ACHN (cell line): ENCODE results near the gene JAKMIP1.
A peak's percentile ranks its signal among the peaks of the same experiment; 100 is the strongest.
"Not testable (repeated sequence)": the region's sequence is repeated elsewhere in the genome, so short reads cannot be mapped to it uniquely, and the experiment has no call there.

Source experiments
- DNase-seq: peaks from one replicate; pipeline ENCODE4 v3.0.0-alpha.2; 2015
- in situ Hi-C: cut with HindIII; loops from 2 replicates; pipeline ENCODE4 v1.10.0; 2017; ENCODE audit warnings: low sequenced_read_pairs, low pct_ligation_motif_present, low pct_unique_long_range_greater_than_20kb

JAKMIP1 gene

GRCh38 chr4:6018331-6018730, 182.0 kb downstream of the JAKMIP1 start, which contains the start of gene C4orf50:
Gene C4orf50 (minus strand): TSS chr4:6018431.
- DNase-seq: no peak
- in situ Hi-C loops: no loop called here

GRCh38 chr4:6017800-6018199, 182.5 kb downstream of the JAKMIP1 start:
- in situ Hi-C loops: no loop called here
- no peak for DNase-seq

- no peak for DNase-seq
- in situ Hi-C loops: no loop called here
Observed at GRCh38 chr4:6017030-6017429, 183.3 kb downstream of the JAKMIP1 start.

- DNase-seq: no peak
- in situ Hi-C loops: no loop called here
Observed at GRCh38 chr4:6013564-6013963, 186.8 kb downstream of the JAKMIP1 start.

- no peak for DNase-seq
- in situ Hi-C loops: no loop called here
Observed at GRCh38 chr4:6012200-6012599, 188.1 kb downstream of the JAKMIP1 start.

DNA sequence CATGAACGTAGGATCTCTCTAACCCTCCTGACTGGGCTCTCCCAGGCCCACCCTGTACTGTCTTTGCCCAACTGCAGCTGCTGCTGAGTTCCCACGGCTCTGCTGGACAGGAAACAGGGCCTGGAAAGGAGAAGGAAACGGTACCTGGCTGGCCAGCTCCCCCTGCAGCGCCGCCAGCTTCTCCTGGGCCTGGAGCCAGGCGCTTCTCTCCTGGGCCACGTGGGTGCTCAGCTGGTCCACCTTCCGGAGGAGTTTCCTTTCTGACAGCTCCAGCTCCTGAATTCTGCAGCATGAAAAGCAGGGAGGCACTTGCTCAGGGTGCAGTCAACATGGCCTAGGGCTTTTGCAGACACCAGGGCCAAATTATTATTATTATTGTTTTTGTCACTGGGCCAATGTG, 188.7 kb downstream of the JAKMIP1 start:
- in situ Hi-C loops: no loop called here

DNA sequence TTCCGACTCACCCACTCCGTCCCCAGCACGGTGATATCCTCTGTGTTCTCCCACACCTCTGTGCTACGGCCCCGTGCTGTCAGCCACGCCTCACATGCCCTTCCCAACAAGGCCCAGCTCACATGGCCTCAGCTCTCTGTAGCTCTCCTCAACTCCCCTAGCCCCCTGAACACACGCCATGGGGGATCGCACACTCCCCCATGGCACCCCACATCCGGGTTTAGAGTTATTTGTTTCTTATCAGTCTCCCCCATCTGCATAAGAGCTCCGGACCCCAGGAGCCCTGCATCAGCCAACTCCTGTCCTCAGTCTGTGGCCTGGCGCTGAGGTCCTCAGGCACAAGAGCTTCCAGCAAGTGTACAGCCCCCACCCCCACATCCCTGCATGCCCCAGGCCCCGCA, 189.1 kb downstream of the JAKMIP1 start:
- DNase-seq: no peak
- in situ Hi-C loops: no loop called here

More for the DNA sequence above, 188.7 kb downstream of the JAKMIP1 start:
- DNase-seq: no peak

DNA sequence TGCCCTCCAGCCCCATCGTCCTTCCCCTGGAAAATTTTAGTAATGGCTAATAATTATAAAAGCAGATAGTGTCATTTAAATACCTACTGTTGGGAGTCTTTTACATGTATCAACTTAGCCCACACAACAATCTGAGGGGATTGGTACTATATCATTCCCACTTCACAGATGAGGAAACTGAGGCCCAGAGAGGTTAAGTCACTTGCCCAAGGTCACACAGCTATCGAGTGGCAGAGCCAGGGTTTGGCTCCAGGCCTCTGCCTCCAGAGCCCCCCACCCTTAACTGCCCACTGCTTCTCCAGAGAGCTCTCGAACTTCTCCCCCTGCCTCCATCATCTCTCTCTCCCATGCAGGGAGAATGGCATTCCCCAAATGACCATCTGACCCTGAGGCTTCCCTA, 189.6 kb downstream of the JAKMIP1 start:
- in situ Hi-C loops: no loop called here

DNA sequence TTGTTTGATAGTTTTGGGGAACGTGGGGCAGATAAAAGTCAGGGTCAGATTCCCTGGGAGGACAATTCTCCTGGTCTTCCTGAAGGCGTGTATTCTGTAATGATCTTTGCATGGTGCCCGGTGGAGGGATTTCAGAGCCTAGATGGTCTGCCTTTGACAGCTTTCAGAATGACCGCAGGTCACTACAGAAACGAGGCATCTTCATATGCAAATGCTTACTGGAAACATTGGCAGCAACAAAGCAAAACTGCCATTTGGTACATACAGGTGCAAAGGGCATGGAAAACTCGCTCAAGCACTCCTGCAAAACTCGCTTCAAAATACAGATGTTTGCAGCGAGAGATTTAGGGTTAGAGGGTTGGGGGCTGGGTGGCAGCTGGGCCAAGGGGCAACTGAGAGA, 190.9 kb downstream of the JAKMIP1 start:
- in situ Hi-C loops: no loop called here
- no peak for DNase-seq

More for the DNA sequence above, 189.6 kb downstream of the JAKMIP1 start:
- no peak for DNase-seq

DNA sequence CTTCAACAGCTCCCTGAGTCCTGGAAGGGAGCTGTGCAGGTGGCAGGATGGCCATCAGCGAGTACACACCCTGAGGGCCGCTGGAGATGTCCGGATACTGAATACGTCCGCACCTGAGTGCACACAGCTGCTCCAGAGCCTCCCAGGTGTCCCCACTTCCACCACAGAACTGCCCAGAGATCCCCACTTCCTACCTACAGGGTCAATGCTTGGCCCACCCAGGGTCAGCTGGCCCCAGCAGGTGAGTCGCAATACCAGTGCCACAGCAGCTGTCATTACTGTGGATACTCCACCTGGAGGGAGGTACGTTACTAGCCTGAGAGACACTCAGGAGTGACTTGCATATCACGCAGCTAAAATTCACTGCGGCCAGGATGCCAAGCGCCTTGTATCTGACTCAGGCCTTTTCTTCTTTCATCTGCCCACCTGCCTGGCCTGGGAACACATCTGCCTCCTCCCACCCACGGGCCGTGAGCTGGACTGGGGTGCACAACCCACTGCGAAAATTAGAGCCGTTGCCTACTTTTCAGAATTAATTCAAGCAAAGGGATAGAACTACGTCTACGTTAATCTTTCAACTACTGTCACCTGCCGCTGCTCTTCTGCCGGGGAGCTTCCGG, 191.5 kb downstream of the JAKMIP1 start:
- in situ Hi-C loops: no loop called here

GRCh38 chr4:6008092-6008551, 192.2 kb downstream of the JAKMIP1 start:
- in situ Hi-C loops: no loop called here
- no peak for DNase-seq

More for the DNA sequence above, 191.5 kb downstream of the JAKMIP1 start:
- DNase-seq: no peak

DNA sequence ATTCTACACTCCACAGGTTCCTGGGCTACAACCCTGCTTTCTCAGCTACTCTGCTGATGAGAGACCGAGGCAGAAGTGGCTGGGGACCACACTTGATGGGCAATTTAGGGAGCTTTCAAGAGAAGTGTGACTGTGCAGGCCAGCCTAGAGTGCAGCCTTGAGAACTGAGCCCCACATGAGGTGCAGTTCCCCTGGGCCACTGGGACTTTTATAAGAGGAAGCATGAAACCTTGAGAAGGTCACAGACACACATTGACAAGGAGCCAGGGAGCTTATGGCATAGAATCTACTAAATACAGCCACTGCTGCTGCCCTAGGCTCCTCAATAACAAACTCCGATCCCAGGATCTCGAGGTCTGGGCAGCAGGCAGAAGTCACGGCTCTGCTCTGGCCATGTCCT, 195.2 kb downstream of the JAKMIP1 start:
- in situ Hi-C loops: no loop called here
- DNase-seq: no peak

GRCh38 chr4:6003485-6003884, 196.9 kb downstream of the JAKMIP1 start:
- in situ Hi-C loops, DNase-seq: not testable (repeated sequence)

- in situ Hi-C loops: no loop called here
- DNase-seq: no peak
Observed at GRCh38 chr4:6002926-6003325, 197.4 kb downstream of the JAKMIP1 start.

DNA sequence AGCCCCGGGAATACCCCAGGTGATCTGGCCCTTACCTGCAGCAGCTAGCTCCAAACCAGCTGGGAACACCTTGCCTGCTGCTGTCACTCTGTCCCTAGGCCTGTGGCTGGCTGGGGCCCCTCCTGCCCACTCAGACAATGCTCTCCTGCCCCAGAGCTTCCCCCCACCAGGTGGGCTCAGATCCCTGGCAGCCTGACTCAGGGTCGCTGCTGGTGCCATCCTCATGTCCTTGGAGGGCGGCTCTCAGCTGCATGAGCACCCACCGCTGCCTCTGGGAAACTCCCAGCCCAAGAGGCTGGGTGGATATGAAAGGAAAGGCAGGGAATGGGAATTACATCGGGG, 197.9 kb downstream of the JAKMIP1 start:
- in situ Hi-C loops: no loop called here
- DNase-seq: no peak

DNA sequence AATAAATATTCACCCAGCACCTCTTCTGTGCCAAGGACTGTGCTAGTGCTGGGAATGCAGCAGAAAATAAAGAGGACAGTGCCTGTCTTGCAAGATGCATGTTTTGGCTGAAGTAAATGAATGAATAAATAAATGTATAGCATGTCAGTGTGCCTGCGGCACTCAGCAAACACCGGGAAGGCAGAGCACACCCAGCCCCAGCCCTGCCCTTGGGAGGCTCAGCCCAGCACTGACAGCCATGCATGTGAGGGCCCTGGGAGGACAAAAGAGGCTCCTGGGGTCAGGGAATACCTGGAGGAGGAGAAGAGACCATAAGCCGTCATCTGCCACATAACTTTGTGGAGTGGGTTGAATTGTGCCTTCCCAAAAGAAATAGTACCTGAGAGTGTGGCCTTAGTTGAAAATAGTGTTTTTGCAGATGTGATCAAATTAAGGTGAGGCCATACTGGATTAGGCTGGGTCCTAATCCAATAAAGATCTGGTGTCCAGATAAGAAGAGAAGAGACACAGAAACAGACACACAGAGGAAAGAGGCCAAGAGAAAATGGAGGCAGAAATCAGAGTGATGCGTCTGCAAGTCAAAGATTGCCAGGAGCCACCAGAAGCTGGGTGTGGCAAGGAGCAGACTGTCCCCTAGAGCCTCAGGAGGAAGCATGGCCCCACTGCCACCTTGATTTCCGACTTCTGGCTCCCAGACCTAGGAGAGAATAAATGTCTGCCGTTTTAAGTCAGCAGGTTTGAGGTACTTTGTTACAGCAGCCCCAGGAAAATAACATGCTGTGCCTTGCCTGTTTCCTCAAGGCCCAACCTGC, 198.5 kb downstream of the JAKMIP1 start:
- in situ Hi-C loops: no loop called here

DNA sequence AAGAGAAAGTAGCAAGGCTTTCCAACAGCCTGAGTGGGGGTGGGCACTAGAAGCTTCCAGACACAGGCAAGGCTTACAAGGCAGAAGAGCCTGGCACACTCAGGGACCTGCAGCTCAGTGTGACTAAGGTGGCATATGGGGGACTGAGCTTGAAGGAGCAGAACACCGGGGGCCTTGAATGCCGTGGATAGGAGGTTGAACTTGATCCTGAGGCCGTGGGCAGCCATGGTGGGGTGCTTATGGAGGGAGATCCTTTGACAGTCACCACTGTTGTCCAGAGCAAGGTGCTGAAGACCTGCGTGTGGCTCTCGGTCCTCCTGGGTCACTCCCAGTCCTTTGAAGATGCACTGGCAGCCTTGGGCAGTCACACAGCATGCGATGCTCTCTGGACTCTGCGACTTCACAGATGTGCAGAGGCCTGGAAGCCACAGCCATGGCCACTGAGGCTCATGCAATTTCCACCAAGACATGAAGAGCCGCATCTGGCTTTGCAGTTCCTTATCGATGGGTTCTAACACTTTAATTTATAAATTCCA, 200.5 kb downstream of the JAKMIP1 start:
- in situ Hi-C loops: no loop called here
- DNase-seq: no peak

More for the DNA sequence above, 198.5 kb downstream of the JAKMIP1 start:
- no peak for DNase-seq

DNA sequence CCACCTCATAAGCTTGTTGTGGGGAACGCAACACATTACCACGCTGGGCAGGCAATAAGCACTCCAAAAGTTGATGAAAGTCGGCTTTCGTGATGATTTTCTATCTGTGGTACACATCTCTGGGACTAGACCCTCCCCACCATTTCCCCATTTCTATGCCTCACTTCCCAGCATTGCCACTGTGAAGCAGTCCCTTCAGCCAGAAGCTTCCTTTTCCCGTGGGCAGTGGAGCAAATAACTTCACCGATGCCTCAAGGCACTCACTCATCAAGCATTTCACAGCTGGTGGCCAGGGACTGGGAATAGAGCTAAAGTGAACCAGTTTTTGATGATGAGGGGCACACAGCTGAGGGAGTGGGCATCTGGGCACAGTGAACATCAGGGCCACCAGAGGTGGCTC, 201.0 kb downstream of the JAKMIP1 start:
- no peak for DNase-seq
- in situ Hi-C loops: no loop called here

GRCh38 chr4:5998333-5998936, 201.9 kb downstream of the JAKMIP1 start:
- peak; percentile 44 for DNase-seq
- in situ Hi-C loops: no loop called here
